ENCODE results near the gene PAMR1. TPM values are rescaled to one million over a fixed set of nuclear protein-coding genes. Genes with fewer than 3 reads are reported as not detected.

PAMR1 gene
- total RNA-seq, 4 donors from 2014 or later, result 4.0 to 14.5 (median 7.4) TPM

DNA sequence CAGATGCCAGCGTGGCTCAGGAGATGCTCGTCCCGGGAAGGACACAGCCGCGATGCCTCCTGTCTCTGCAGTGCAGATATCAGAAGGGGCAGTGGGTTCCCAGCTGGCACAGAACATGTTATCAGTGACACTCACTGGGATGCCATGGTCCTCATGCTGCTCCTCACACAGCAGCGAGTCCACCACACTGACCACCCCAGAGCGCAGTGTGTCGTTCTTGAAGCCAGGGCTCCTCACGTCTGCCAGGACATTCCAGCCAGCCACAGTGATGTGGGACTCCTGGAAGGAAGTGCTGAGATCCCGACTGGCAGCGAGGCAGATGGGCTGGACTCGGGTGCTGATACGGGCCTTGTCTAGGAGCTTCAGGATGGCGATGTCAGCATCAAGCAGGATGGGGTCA, 93.0 kb downstream of the PAMR1 start:
- H3K27ac ChIP-seq (replicated peaks in 1 of 4), result no peak overlapping the region
- H3K4me3 ChIP-seq, result no peak overlapping the region
- no peaks in the 10 kb centered on the region for H3K27me3 ChIP-seq
- H3K36me3 ChIP-seq, result no peaks in the 10 kb centered on the region
- WGBS, result 95% methylated on average over 5 of the region's 14 CpGs
- intact Hi-C loops (cut with DNase I), result no loop called here
- peak; percentile 91 for DNase-seq (ENCODE audit: extremely low spot score)
- no peaks in the 10 kb centered on the region for H3K9me3 ChIP-seq
- peaks cover 0 to 3% (median 1%) of the 10 kb centered on the region in 4 donors for H3K4me1 ChIP-seq
- no peak for TF ChIP-seq EP300 (IDR thresholded peaks at IDR 0.05)
- TF ChIP-seq, protein P1, sequence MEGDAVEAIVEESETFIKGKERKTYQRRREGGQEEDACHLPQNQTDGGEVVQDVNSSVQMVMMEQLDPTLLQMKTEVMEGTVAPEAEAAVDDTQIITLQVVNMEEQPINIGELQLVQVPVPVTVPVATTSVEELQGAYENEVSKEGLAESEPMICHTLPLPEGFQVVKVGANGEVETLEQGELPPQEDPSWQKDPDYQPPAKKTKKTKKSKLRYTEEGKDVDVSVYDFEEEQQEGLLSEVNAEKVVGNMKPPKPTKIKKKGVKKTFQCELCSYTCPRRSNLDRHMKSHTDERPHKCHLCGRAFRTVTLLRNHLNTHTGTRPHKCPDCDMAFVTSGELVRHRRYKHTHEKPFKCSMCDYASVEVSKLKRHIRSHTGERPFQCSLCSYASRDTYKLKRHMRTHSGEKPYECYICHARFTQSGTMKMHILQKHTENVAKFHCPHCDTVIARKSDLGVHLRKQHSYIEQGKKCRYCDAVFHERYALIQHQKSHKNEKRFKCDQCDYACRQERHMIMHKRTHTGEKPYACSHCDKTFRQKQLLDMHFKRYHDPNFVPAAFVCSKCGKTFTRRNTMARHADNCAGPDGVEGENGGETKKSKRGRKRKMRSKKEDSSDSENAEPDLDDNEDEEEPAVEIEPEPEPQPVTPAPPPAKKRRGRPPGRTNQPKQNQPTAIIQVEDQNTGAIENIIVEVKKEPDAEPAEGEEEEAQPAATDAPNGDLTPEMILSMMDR (IDR thresholded peaks at IDR 0.05), result no peak
- TF ChIP-seq POLR2A (IDR thresholded peaks at IDR 0.05; ENCODE audit: low read depth), result no peak
- TF ChIP-seq POLR2AphosphoS5 (IDR thresholded peaks at IDR 0.05), result no peak

GRCh38 chr11:35427071-35427470, 98.3 kb downstream of the PAMR1 start:
- H3K9me3 ChIP-seq, result no peaks in the 10 kb centered on the region
- intact Hi-C loops (cut with DNase I), result no loop called here
- no peak overlapping the region for H3K4me3 ChIP-seq
- TF ChIP-seq POLR2AphosphoS5 (IDR thresholded peaks at IDR 0.05), result no peak
- TF ChIP-seq POLR2A (IDR thresholded peaks at IDR 0.05; ENCODE audit: low read depth), result no peak
- TF ChIP-seq, protein P1 (IDR thresholded peaks at IDR 0.05), result no peak
- no peak for TF ChIP-seq EP300 (IDR thresholded peaks at IDR 0.05)
- no peaks in the 10 kb centered on the region for H3K36me3 ChIP-seq
- WGBS, result 28% methylated on average over 3 of the region's 3 CpGs
- H3K4me1 ChIP-seq, result peaks cover 6 to 27% (median 20%) of the 10 kb centered on the region in 4 donors
- H3K27me3 ChIP-seq, result no peaks in the 10 kb centered on the region
- H3K27ac ChIP-seq (replicated peaks in 1 of 4), result no peak overlapping the region
- peak; percentile 39 for DNase-seq (ENCODE audit: extremely low spot score)

GRCh38 chr11:35426351-35426750, 99.1 kb downstream of the PAMR1 start:
- TF ChIP-seq POLR2A (IDR thresholded peaks at IDR 0.05; ENCODE audit: low read depth), result no peak
- H3K9me3 ChIP-seq, result no peaks in the 10 kb centered on the region
- 58% methylated on average over 1 of the region's 1 CpG for WGBS
- H3K4me3 ChIP-seq, result no peak overlapping the region
- DNase-seq (ENCODE audit: extremely low spot score), result no peak
- H3K4me1 ChIP-seq, result peaks cover 6 to 27% (median 20%) of the 10 kb centered on the region in 4 donors
- H3K27ac ChIP-seq (replicated peaks in 1 of 4), result no peak overlapping the region
- intact Hi-C loops (cut with DNase I), result no loop called here
- H3K27me3 ChIP-seq, result no peaks in the 10 kb centered on the region
- H3K36me3 ChIP-seq, result no peaks in the 10 kb centered on the region

GRCh38 chr11:35425603-35426212, 99.7 kb downstream of the PAMR1 start:
- 40% methylated on average over 4 of the region's 4 CpGs for WGBS

DNA sequence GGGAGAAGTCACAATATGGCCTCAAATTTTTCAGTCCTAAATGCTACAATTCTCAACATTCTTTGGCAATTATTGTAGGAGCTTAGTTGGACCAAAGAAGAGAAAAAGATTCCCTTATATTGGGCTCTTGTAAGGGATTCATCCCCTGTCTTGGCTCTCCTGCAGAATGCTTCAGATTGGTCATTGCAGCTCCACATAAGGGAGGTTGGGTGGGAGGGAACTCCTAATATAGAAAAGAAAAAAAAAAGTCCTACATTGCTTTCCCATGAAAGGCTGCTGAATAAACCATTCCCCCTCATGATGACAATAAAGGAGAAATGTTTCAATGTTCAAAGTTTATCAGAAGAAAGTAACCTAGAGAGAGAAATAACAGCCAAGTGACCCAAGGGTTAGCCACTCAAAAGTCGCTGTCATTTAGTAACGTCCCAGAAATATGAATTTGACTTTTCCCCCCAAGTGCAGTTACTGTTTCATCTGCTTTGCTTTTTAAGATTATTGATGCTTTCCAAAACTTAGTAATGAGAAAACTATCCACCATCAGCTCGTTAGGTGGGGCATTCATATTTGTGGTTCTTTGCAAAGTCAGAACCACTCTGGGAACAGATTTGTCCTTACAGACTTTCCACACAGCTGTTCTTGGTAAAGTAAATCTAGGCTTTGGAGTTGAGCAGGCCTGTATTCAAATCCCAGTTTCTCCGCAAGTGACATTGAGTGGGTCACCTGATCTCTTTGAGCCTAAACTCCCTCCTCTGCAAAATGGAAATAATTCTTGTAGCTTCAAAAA, 101.1 kb downstream of the PAMR1 start:
- H3K27me3 ChIP-seq, result peaks cover 0 to 17% (median 10%) of the 10 kb centered on the region in 4 donors
- H3K9me3 ChIP-seq, result no peaks in the 10 kb centered on the region
- H3K4me3 ChIP-seq, result no peak overlapping the region
- TF ChIP-seq POLR2A (IDR thresholded peaks at IDR 0.05; ENCODE audit: low read depth) (no peak), POLR2AphosphoS5 (IDR thresholded peaks at IDR 0.05) (no peak), EP300 (IDR thresholded peaks at IDR 0.05) (no peak)
- TF ChIP-seq, protein P1 (IDR thresholded peaks at IDR 0.05), result no peak
- H3K36me3 ChIP-seq, result no peaks in the 10 kb centered on the region
- WGBS, result 68% methylated on average over 4 of the region's 4 CpGs
- H3K4me1 ChIP-seq, result peaks cover 11 to 40% (median 32%) of the 10 kb centered on the region in 4 donors
- H3K27ac ChIP-seq (replicated peaks in 1 of 4), result no peak overlapping the region
- no peak for DNase-seq (ENCODE audit: extremely low spot score)
- intact Hi-C loops (cut with DNase I), result no loop called here

More at GRCh38 chr11:35425603-35426212, 99.7 kb downstream of the PAMR1 start:
- peak; percentile 75 for DNase-seq (ENCODE audit: extremely low spot score)
- H3K9me3 ChIP-seq, result no peaks in the 10 kb centered on the region
- peaks cover 6 to 27% (median 20%) of the 10 kb centered on the region in 4 donors for H3K4me1 ChIP-seq
- intact Hi-C loops (cut with DNase I), result no loop called here
- no peak overlapping the region for H3K4me3 ChIP-seq
- no peak overlapping the region for H3K27ac ChIP-seq (replicated peaks in 1 of 4)
- TF ChIP-seq POLR2AphosphoS5 (IDR thresholded peaks at IDR 0.05) (no peak), EP300 (IDR thresholded peaks at IDR 0.05) (no peak), POLR2A (IDR thresholded peaks at IDR 0.05; ENCODE audit: low read depth) (no peak)
- TF ChIP-seq, protein P1 (IDR thresholded peaks at IDR 0.05), result no peak
- no peaks in the 10 kb centered on the region for H3K36me3 ChIP-seq
- H3K27me3 ChIP-seq, result peaks cover 0 to 3% (median under 1%) of the 10 kb centered on the region in 4 donors

Measured in esophagus muscularis mucosa (tissue), 4 donors.